HUES6 (cell line): ENCODE data around the gene SYT17.

Source experiments
- H3K27ac ChIP-seq: 2 replicates; pipeline ENCODE4 v1.7.0; 2013; ENCODE audit warnings: low read depth, mild to moderate bottlenecking, low read length, inconsistent platforms
- H3K27me3 ChIP-seq: 2 replicates; pipeline ENCODE4 v1.6.1; 2013; ENCODE audit warnings: low read length; ENCODE audit not compliant: control insufficient read depth, insufficient read depth
- H3K36me3 ChIP-seq: 2 replicates; pipeline ENCODE4 v1.6.1; 2013; ENCODE audit warnings: low read length; ENCODE audit not compliant: control insufficient read depth, insufficient read depth
- H3K4me1 ChIP-seq: 2 replicates; pipeline ENCODE4 v1.6.1; 2013; ENCODE audit warnings: low read length; ENCODE audit not compliant: control insufficient read depth, insufficient read depth
- H3K4me3 ChIP-seq: 2 replicates; pipeline ENCODE4 v1.5.1; 2013; ENCODE audit warnings: low read depth, low read length
- H3K9ac ChIP-seq: one replicate; pipeline ENCODE4 v1.6.1; 2013; ENCODE audit warnings: mild to moderate bottlenecking, low read length
- H3K9me3 ChIP-seq: 2 replicates; pipeline ENCODE4 v1.6.1; 2013; ENCODE audit warnings: low read depth, low read length; ENCODE audit not compliant: control insufficient read depth, insufficient read depth

Gene SYT17

GRCh38 chr16:19236561-19237209 lies 68.6 kb downstream of the SYT17 start:
- Histone ChIP-seq H3K27ac (no peak overlapping the region), H3K4me3 (no peak overlapping the region), H3K36me3 (no peaks in the 10 kb centered on the region), H3K27me3 (no peaks in the 10 kb centered on the region), H3K4me1 (no peaks in the 10 kb centered on the region), H3K9me3 (peaks cover 24% of the 10 kb centered on the region), H3K9ac (no peak overlapping the region)

- no peaks in the 10 kb centered on the region for H3K36me3 ChIP-seq
- no peaks in the 10 kb centered on the region for H3K4me1 ChIP-seq
- no peak overlapping the region for H3K4me3 ChIP-seq
These were observed 70.4 kb downstream of the SYT17 start for GRCh38 chr16:19238406-19238805.

GRCh38 chr16:19239511-19240155 lies 71.6 kb downstream of the SYT17 start:
- no peak overlapping the region for H3K27ac ChIP-seq
- H3K36me3 ChIP-seq: no peaks in the 10 kb centered on the region
- no peak overlapping the region for H3K9ac ChIP-seq
- no peaks in the 10 kb centered on the region for H3K4me1 ChIP-seq
- H3K4me3 ChIP-seq: no peak overlapping the region
- H3K27me3 ChIP-seq: no peaks in the 10 kb centered on the region
- H3K9me3 ChIP-seq: peaks cover 22% of the 10 kb centered on the region

More at GRCh38 chr16:19238406-19238805, 70.4 kb downstream of the SYT17 start:
- no peaks in the 10 kb centered on the region for H3K27me3 ChIP-seq
- H3K9me3 ChIP-seq: peaks cover 24% of the 10 kb centered on the region
- H3K27ac ChIP-seq: no peak overlapping the region
- H3K9ac ChIP-seq: no peak overlapping the region

GRCh38 chr16:19240494-19240893 lies 72.5 kb downstream of the SYT17 start:
- Histone ChIP-seq H3K27me3 (no peaks in the 10 kb centered on the region), H3K9me3 (peaks cover 13% of the 10 kb centered on the region), H3K27ac (no peak overlapping the region), H3K36me3 (no peaks in the 10 kb centered on the region), H3K4me1 (no peaks in the 10 kb centered on the region), H3K4me3 (no peak overlapping the region), H3K9ac (no peak overlapping the region)

- H3K27ac ChIP-seq: no peak overlapping the region
- H3K4me3 ChIP-seq: no peak overlapping the region
These were observed 73.5 kb downstream of the SYT17 start for GRCh38 chr16:19241512-19241911.

GRCh38 chr16:19242186-19242585 lies 74.1 kb downstream of the SYT17 start:
- H3K4me1 ChIP-seq: no peaks in the 10 kb centered on the region
- H3K27me3 ChIP-seq: no peaks in the 10 kb centered on the region
- H3K9me3 ChIP-seq: no peaks in the 10 kb centered on the region
- H3K27ac ChIP-seq: no peak overlapping the region
- no peaks in the 10 kb centered on the region for H3K36me3 ChIP-seq
- H3K4me3 ChIP-seq: no peak overlapping the region
- no peak overlapping the region for H3K9ac ChIP-seq

More at GRCh38 chr16:19241512-19241911, 73.5 kb downstream of the SYT17 start:
- Histone ChIP-seq H3K4me1 (no peaks in the 10 kb centered on the region), H3K36me3 (no peaks in the 10 kb centered on the region), H3K9ac (no peak overlapping the region), H3K9me3 (0 out of 2 replicates have a peak, but pooled peaks cover 4% of the 10 kb centered on the region), H3K27me3 (no peaks in the 10 kb centered on the region)

GRCh38 chr16:19242987-19243575 lies 75.0 kb downstream of the SYT17 start:
- Histone ChIP-seq H3K27me3 (no peaks in the 10 kb centered on the region), H3K9me3 (no peaks in the 10 kb centered on the region), H3K9ac (no peak overlapping the region), H3K27ac (no peak overlapping the region), H3K36me3 (no peaks in the 10 kb centered on the region), H3K4me1 (no peaks in the 10 kb centered on the region), H3K4me3 (no peak overlapping the region)

GRCh38 chr16:19245326-19245925 lies 77.4 kb downstream of the SYT17 start:
- H3K9ac ChIP-seq: no peak overlapping the region
- no peaks in the 10 kb centered on the region for H3K4me1 ChIP-seq
- H3K27me3 ChIP-seq: no peaks in the 10 kb centered on the region
- H3K36me3 ChIP-seq: no peaks in the 10 kb centered on the region
- no peaks in the 10 kb centered on the region for H3K9me3 ChIP-seq
- H3K27ac ChIP-seq: no peak overlapping the region
- no peak overlapping the region for H3K4me3 ChIP-seq

- H3K9me3 ChIP-seq: no peaks in the 10 kb centered on the region
- H3K27me3 ChIP-seq: no peaks in the 10 kb centered on the region
- H3K4me1 ChIP-seq: peaks cover 9% of the 10 kb centered on the region
- no peak overlapping the region for H3K4me3 ChIP-seq
- H3K9ac ChIP-seq: no peak overlapping the region
- H3K27ac ChIP-seq: no peak overlapping the region
- no peaks in the 10 kb centered on the region for H3K36me3 ChIP-seq
These were observed 84.9 kb downstream of the SYT17 start for GRCh38 chr16:19252904-19253303.

GRCh38 chr16:19254611-19255010 lies 86.6 kb downstream of the SYT17 start:
- peaks cover 9% of the 10 kb centered on the region for H3K4me1 ChIP-seq
- H3K27ac ChIP-seq: no peak overlapping the region
- no peaks in the 10 kb centered on the region for H3K36me3 ChIP-seq
- no peaks in the 10 kb centered on the region for H3K9me3 ChIP-seq
- H3K9ac ChIP-seq: no peak overlapping the region
- H3K27me3 ChIP-seq: no peaks in the 10 kb centered on the region
- H3K4me3 ChIP-seq: no peak overlapping the region

- Histone ChIP-seq H3K27ac (no peak overlapping the region), H3K4me1 (no peaks in the 10 kb centered on the region), H3K9me3 (peaks cover 10% of the 10 kb centered on the region; the same call in 1 of the 2 replicates), H3K9ac (no peak overlapping the region), H3K27me3 (no peaks in the 10 kb centered on the region), H3K36me3 (no peaks in the 10 kb centered on the region), H3K4me3 (no peak overlapping the region)
These were observed 96.2 kb downstream of the SYT17 start for GRCh38 chr16:19264123-19264673.
